ENCODE results near the gene DCDC2. TPM values are rescaled to one million over a fixed set of nuclear protein-coding genes. Genes with fewer than 3 reads are reported as not detected.
"Not testable (repeated sequence)": the region's sequence is repeated elsewhere in the genome, so short reads cannot be mapped to it uniquely, and the experiment has no call there.

DCDC2 gene
- total RNA-seq, 1 experiment from 2014 or later, result 1.8 TPM

DNA sequence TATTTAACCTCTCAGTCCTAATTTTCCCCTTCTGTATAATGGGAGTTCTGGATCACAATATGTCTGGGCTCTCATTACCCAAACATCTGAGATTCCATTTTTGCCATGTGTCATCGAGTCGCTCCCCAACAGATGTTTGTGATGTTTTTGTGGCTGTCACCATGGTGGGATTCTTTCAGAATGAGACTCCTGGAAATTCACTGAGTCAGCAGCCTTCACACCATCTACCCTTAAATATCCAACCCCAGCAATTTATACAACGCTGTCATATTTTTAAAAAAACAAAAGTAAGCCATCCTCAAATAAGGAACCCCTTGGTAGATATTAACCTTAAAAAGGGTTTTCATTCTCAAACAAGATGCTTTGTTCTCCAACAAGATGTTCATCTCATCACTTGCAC, 211.0 kb downstream of the DCDC2 start (continued):
- TF ChIP-seq, protein P1, sequence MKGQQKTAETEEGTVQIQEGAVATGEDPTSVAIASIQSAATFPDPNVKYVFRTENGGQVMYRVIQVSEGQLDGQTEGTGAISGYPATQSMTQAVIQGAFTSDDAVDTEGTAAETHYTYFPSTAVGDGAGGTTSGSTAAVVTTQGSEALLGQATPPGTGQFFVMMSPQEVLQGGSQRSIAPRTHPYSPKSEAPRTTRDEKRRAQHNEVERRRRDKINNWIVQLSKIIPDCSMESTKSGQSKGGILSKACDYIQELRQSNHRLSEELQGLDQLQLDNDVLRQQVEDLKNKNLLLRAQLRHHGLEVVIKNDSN (CRISPR knock-in tag; IDR thresholded peaks at IDR 0.05), result no peak
- TF ChIP-seq ZBTB21 (CRISPR knock-in tag; IDR thresholded peaks at IDR 0.05; ENCODE audit: borderline replicate concordance), result no peak
- no peak for TF ChIP-seq HMGA2 (CRISPR knock-in tag; IDR thresholded peaks at IDR 0.05)
- no peak for TF ChIP-seq NR3C1 (CRISPR knock-in tag; conservative IDR thresholded peaks at IDR 0.05; ENCODE audit: low read depth)
- no peak for TF ChIP-seq NR2C2 (CRISPR knock-in tag; IDR thresholded peaks at IDR 0.05)
- TF ChIP-seq, protein P2, sequence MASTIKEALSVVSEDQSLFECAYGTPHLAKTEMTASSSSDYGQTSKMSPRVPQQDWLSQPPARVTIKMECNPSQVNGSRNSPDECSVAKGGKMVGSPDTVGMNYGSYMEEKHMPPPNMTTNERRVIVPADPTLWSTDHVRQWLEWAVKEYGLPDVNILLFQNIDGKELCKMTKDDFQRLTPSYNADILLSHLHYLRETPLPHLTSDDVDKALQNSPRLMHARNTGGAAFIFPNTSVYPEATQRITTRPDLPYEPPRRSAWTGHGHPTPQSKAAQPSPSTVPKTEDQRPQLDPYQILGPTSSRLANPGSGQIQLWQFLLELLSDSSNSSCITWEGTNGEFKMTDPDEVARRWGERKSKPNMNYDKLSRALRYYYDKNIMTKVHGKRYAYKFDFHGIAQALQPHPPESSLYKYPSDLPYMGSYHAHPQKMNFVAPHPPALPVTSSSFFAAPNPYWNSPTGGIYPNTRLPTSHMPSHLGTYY (CRISPR knock-in tag; IDR thresholded peaks at IDR 0.05), result no peak
- no peak for TF ChIP-seq ELF4 (CRISPR knock-in tag; IDR thresholded peaks at IDR 0.05; ENCODE audit: low read depth)
- TF ChIP-seq, protein P3, sequence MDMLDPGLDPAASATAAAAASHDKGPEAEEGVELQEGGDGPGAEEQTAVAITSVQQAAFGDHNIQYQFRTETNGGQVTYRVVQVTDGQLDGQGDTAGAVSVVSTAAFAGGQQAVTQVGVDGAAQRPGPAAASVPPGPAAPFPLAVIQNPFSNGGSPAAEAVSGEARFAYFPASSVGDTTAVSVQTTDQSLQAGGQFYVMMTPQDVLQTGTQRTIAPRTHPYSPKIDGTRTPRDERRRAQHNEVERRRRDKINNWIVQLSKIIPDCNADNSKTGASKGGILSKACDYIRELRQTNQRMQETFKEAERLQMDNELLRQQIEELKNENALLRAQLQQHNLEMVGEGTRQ (CRISPR knock-in tag; IDR thresholded peaks at IDR 0.05), result no peak
- no peak for TF ChIP-seq FOXP1 (CRISPR knock-in tag; IDR thresholded peaks at IDR 0.05; ENCODE audit: borderline replicate concordance)
- TF ChIP-seq, protein P4, sequence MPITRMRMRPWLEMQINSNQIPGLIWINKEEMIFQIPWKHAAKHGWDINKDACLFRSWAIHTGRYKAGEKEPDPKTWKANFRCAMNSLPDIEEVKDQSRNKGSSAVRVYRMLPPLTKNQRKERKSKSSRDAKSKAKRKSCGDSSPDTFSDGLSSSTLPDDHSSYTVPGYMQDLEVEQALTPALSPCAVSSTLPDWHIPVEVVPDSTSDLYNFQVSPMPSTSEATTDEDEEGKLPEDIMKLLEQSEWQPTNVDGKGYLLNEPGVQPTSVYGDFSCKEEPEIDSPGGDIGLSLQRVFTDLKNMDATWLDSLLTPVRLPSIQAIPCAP (CRISPR knock-in tag; IDR thresholded peaks at IDR 0.05), result no peak
- TF ChIP-seq, protein P5, sequence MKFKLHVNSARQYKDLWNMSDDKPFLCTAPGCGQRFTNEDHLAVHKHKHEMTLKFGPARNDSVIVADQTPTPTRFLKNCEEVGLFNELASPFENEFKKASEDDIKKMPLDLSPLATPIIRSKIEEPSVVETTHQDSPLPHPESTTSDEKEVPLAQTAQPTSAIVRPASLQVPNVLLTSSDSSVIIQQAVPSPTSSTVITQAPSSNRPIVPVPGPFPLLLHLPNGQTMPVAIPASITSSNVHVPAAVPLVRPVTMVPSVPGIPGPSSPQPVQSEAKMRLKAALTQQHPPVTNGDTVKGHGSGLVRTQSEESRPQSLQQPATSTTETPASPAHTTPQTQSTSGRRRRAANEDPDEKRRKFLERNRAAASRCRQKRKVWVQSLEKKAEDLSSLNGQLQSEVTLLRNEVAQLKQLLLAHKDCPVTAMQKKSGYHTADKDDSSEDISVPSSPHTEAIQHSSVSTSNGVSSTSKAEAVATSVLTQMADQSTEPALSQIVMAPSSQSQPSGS (CRISPR knock-in tag; IDR thresholded peaks at IDR 0.05; ENCODE audit: borderline replicate concordance, low read depth), result no peak
- no peak for TF ChIP-seq ZNF423 (CRISPR knock-in tag; IDR thresholded peaks at IDR 0.05)

DNA sequence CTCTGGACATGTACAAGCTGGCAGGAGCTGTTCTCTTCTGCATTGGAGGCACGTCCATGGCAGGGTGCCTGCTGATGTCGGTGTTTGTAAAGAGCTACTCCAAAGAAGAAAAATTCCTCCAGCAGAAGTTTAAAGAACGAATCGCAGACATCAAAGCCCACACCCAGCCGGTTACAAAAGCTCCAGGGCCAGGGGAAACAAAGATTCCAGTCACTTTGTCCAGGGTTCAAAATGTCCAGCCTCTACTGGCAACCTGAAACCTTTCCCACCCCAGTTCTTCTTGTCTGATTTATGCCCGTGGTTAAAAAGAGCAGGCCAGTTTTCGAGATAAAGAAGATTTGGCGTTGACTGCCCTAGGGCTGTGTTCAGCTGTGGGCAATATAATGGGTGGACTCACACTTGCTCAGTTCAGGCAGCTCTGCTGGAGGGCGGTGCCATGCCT, 212.1 kb downstream of the DCDC2 start:
- ChIA-PET CTCF (no interaction called here), POLR2A (no interaction called here)
- H3K9me3 Mint-ChIP-seq, result 0 out of 2 replicates have a peak, but pooled peaks cover 3% of the 10 kb centered on the region
- TF ChIP-seq SOX15 (CRISPR knock-in tag; IDR thresholded peaks at IDR 0.05) (no peak), SP1 (CRISPR knock-in tag; conservative IDR thresholded peaks at IDR 0.05) (no peak), GTF2I (CRISPR knock-in tag; conservative IDR thresholded peaks at IDR 0.05) (no peak)
- H3K27ac Mint-ChIP-seq, result no peak overlapping the region
- DNase-seq (ENCODE audit: low spot score), result no peak
- ATAC-seq, result no peak
- H3K4me3 Mint-ChIP-seq, result no peak overlapping the region
- H3K4me1 Mint-ChIP-seq, result no peaks in the 10 kb centered on the region
- no peaks in the 10 kb centered on the region for H3K27me3 Mint-ChIP-seq (ENCODE audit: low read depth)
- no peaks in the 10 kb centered on the region for H3K36me3 Mint-ChIP-seq

DNA sequence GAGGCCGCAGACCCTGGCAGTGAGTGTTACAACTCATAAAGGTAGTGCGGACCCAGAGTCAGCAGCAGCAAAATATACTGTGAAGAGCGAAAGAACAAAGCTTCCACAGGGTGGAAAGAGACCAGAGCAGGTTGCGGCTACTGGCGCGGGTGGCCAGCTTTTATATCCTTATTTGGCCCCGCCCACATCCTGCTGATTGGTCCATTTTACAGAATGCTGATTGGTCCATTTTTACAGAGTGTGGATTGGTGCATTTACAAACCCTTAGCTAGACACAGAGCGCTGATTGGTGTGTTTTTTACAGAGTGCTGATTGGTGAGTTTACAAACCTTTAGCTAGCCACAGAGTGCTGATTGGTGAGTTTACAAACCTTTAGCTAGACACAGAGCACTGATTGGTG, 215.1 kb downstream of the DCDC2 start:
- H3K27me3 Mint-ChIP-seq (ENCODE audit: low read depth); ATAC-seq; H3K9me3 Mint-ChIP-seq; H3K4me1 Mint-ChIP-seq; POLR2A ChIA-PET; H3K4me3 Mint-ChIP-seq; H3K36me3 Mint-ChIP-seq; CTCF ChIA-PET; H3K27ac Mint-ChIP-seq; DNase-seq (ENCODE audit: low spot score): not testable (repeated sequence)

DNA sequence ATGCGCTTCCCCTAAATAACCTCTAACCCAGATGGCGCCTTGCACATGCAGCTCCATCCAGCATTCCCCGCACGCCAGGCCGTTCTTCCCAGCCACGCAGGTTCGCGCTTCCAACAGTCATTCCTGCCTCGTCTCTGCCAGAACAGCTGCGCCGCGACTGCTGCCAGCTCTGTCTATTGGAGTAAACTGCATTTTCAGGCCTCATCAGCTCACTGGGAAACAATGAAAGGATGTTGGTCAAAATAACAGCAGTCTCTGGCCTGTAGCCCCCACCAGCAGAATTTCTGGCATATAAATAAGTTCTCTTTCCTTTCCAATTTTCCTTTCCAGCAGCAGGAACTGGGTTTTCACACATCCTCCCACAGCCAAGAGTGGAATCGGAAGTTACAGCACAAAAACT, 217.3 kb downstream of the DCDC2 start:
- Mint-ChIP-seq H3K4me3 (no peak overlapping the region), H3K9me3 (0 out of 2 replicates have a peak, but pooled peaks cover 3% of the 10 kb centered on the region), H3K27ac (no peak overlapping the region), H3K4me1 (no peaks in the 10 kb centered on the region), H3K36me3 (no peaks in the 10 kb centered on the region), H3K27me3 (ENCODE audit: low read depth) (peaks cover 1% of the 10 kb centered on the region; the same call in 1 of the 2 replicates)
- CTCF ChIA-PET, result interaction anchor here (0.6 to 1.9 kb wide), 3 partner anchors 27 to 117 kb away, joined by 3 to 6 read pairs (median 4); no protein-coding TSS in a partner anchor
- ATAC-seq (no peak), DNase-seq (ENCODE audit: low spot score) (no peak)
- POLR2A ChIA-PET, result no interaction called here
- TF ChIP-seq NFATC4 (CRISPR knock-in tag; IDR thresholded peaks at IDR 0.05) (no peak), NFYB (CRISPR knock-in tag; conservative IDR thresholded peaks at IDR 0.05; ENCODE audit: low read depth) (no peak), RELA (CRISPR knock-in tag; IDR thresholded peaks at IDR 0.05; ENCODE audit: borderline replicate concordance) (no peak), TEAD1 (CRISPR knock-in tag; IDR thresholded peaks at IDR 0.05) (no peak)
- TF ChIP-seq, protein P5 (CRISPR knock-in tag; IDR thresholded peaks at IDR 0.05; ENCODE audit: borderline replicate concordance, low read depth), result no peak
- TF ChIP-seq, protein P6, sequence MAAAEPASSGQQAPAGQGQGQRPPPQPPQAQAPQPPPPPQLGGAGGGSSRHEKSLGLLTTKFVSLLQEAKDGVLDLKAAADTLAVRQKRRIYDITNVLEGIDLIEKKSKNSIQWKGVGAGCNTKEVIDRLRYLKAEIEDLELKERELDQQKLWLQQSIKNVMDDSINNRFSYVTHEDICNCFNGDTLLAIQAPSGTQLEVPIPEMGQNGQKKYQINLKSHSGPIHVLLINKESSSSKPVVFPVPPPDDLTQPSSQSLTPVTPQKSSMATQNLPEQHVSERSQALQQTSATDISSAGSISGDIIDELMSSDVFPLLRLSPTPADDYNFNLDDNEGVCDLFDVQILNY (CRISPR knock-in tag; IDR thresholded peaks at IDR 0.05), result no peak
- TF ChIP-seq, protein P7, sequence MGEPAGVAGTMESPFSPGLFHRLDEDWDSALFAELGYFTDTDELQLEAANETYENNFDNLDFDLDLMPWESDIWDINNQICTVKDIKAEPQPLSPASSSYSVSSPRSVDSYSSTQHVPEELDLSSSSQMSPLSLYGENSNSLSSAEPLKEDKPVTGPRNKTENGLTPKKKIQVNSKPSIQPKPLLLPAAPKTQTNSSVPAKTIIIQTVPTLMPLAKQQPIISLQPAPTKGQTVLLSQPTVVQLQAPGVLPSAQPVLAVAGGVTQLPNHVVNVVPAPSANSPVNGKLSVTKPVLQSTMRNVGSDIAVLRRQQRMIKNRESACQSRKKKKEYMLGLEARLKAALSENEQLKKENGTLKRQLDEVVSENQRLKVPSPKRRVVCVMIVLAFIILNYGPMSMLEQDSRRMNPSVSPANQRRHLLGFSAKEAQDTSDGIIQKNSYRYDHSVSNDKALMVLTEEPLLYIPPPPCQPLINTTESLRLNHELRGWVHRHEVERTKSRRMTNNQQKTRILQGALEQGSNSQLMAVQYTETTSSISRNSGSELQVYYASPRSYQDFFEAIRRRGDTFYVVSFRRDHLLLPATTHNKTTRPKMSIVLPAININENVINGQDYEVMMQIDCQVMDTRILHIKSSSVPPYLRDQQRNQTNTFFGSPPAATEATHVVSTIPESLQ (CRISPR knock-in tag; IDR thresholded peaks at IDR 0.05), result no peak
